NCI-H1105 treated with DMSO at 0.1 percent for 48 hours (cell line): ENCODE data around the gene CSPG4.
A peak's percentile ranks its signal among the peaks of the same experiment; 100 is the strongest.
"Not testable (repeated sequence)": the region's sequence is repeated elsewhere in the genome, so short reads cannot be mapped to it uniquely, and the experiment has no call there.

ENCODE experiments used
- DNase-seq: peaks from one replicate; lab custom pipeline; 2025; lab: John Stamatoyannopoulos, UW

The CSPG4 gene

DNA sequence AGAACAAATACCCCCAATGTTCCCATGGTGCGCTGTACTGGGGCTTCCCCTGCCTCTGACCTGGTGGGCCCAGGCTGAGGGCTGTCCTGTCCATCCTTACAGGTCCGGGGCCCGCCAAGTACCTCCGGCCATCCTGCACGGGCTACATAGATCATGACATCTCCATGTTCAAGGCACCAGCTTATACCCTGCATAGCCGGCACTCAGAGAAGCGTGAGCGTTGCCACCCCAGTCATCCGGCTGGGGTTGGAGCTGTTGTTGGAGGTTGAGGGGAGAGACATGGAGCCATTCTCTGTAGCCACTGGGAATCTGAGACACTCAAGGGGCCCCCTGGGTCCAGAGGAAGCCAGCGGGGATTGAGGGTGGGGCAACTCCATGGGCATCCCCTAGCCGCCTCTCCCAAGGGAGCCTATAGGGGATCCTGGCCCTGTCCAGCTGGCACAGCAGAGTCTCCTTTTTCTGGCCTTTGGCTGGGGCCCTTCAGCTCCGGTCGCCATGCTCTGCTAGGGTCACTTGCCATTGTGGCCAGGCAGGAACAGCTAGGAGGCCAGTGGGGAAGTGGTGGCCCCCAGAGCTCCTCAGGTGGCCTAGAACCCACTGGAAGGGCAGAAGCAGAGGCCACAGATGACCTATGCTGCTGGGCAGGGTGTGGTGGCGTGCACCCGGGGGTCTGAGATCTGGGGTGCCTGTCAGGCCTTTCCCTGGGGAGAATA, 12.5 kb upstream of the CSPG4 start:
- no peak for DNase-seq

DNA sequence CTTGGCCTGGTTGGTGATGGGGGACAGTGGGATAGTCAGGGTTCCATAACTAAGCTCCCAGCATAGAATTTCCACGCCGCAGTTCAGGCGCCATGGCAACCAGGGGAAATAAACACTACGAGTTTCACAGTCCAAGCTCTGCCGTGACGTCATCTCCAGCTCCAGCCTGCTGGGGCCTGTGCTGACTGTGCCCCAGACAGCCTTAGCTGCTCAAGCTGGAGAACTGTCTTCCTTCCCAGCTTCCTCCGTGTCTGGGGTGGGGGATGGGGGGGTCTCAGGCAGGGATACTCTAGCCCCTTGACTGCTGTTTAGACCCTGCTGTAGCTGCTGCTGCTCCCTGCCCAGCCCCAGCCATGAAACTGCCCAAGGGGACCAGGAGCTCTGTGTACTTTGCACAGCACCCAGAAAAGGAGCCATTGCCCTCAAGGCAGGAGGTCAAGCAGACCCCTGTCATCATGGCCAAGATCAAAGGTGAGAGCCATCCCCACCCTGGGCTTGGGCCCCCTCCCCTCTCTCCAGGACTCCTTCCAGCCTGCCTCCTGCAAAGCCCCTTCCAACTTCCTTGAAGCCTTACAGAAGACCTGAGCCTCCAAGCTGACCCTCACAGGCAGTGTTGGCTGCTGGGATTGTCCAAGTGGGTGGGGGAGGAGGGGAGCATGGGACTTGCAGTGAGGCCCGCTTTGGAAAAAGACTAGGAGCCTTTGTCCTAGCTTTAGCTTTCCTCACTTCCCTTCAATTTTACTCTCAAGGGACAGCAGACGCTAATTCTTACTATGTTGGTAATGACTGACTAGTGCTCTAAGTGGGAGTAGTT, 11.4 kb upstream of the CSPG4 start:
- no peak for DNase-seq

DNA sequence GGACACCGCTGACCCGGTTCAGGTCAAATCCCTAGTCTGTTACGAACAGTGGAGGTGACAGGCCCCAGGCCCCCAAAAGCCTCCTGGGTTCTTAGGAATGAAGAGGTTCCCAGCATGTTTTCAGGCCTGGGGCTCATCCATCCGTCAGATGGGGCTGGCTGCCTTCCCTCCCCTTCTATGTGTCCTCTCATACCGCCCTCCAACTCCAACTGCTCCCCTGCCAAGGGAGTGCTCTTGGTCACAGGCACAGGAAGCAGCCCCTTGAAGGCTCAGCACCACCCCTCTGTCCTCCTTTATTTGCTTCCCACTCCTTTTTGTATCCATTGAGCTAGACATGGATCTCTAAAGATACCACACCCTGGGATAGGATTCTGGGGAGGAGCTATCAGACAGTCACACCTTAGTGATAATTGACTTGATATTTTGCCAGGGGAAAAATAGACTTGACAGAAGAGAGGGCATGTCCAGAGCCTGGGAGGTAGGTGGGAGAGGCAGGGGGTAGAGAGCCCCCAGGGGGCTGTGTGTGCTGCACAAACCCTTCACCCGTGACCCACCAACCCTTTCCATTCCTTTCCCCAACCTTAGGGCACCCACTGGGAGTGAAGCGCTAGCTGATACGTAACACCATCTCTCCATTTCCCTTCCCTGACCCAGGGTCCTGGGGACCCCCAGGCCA, 10.7 kb upstream of the CSPG4 start:
- no peak for DNase-seq

DNA sequence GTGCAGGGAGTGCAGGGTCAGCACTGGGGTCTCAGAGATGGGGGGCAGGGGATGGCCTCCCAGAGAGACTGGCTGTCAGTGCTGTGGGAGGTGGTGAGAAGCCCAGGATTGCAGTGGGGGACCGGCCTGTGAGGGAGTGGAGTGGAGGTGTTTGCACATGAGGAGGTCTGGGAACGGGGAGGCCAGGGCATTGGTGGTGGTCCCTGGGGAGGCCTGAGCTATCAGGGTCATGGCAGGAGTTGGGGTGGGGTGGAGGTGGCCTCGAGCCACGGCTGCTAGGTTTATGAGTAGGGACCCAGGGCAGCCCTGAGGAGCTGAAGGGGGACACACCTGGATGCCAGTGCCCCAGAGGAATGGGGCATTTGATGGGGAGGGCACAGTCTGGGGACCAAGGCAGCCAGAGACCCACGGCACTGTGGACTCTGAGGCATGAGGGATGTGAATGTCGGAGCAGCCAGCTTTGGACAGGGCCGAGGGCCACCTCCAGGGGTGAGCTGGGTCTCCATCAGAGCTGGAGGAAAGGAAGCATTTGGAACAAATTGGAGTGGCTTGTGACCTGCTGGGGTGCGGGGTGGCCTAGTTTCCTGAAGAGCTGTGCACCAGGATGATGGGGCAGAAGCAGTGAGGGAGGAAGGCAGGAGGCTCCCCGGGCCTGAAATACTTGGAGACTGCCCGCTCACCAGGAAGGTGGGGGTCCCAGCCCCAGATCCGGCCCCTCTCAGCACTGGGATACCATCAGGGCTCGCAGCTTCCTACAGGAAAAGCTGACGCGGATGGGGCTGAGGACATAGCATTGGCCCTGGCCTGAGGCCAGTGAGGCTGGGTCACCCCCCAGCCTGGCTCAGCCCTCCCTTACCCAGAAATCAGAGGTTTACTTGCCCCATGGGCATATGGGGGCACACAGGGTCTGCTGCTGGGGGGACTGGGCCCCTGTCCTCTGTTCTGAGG, 9.5 kb upstream of the CSPG4 start:
- no peak for DNase-seq

DNA sequence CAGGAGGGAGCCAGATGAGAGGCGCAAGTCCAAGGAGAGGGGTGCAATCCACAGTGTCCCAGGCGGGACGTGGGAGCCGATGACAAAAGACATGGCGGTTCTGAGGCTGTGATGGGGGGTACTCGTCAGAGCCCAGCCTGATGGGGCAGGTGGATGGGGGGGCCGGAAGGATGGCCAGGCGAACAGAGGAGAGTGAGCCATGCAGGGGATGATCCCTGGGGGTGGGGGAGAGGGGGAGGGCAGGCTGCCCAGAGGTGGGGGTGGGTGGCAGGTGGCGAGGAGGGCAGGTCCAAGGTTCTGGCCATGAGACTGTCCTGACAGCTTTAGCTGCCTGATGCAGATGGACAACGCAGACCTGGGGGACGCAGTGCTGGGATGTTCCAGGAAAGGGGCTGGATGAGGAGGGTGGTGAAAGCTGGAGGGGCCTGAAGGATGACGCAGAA, 8.9 kb upstream of the CSPG4 start:
- no peak for DNase-seq

DNA sequence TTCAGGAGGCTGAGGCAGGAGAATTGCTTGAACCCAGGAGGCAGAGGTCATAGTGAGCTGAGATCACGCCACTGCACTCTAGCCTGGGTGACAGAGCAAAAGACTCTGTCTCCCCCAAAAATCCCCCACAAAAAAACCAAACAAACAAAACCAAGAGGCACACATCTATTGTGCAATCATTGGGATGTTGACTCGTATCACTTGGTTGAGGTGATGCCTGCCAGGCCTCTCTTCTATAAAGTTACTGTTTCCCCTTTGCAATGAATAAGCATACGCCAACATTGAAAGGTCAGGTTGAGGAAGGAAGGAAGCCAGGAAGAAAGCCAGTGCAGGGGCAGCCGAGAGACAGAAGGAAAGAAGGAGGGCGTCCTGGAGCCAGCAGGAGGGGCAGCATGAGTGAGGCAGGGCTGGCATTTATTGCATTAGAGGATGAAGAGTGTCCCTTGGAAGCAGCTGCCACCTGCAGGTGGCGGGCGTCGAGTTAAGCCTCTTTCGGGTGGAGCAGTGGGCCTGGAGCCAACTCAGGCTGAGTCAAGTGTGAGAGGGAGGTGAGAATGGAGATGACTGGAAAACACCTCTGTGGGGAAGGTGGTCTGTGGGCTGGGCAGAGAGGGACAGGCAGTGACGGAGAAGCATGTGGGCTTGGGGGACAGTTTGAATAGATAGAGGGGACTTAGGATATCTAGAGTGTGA, 8.3 kb upstream of the CSPG4 start:
- peak; percentile 59 for DNase-seq

DNA sequence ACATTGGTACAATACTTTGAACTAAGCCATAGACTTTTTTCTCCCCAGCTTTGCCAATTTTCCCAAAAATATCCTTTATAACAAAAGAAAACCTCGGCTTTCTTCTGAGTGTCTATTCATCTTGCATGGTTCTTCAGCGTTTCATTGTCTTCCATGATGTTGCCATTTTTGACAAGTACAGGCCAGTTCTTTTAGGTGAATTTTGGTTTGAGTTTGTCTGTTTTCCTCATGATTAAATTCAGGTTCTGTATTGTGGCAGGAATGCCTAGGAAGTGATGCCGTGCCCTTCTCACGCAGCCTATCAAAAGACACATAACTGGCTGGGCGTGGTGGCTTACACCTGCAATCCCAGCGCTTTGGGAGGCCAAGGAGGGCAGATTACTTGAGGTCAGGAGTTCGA, 7.6 kb upstream of the CSPG4 start:
- no peak for DNase-seq

DNA sequence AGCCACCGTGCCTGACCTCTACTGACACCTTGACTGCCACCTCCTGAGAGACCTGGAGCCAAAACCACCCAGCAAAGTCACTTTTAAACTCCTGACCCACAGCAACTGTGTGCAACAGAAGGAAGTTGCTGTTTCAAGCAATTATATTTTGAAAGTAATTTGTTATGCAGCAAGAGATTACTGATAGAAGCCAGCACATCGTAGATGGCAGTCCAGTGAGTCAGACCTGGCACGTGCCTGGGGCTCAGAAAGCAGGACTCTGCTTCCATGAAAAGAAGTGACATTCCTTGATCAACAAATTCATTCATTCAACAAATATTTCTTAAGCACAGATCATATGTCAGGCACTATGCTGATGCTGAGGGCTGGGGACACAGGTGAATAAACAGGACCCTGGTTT, 5.7 kb upstream of the CSPG4 start:
- no peak for DNase-seq

DNA sequence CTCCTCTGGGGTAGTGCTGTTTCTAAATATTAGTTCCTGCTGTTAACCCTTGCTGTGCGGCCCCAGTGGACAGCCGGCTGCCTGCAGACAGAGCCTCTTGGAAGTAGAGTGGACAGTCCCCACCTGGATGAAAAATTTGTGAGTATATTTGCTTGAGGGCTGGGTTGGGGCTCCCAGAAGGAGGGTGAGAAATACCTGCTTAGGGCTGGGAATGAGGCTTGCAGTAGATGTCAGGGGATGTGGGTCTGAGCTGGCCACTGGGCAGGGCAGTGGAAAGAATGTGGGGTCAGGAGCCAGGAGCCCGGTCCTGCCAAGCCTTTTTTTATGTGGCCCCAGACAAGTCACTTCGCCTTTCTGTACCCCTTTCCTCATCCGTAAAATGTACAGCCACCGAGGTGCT, 4.4 kb upstream of the CSPG4 start:
- not testable (repeated sequence) for DNase-seq

DNA sequence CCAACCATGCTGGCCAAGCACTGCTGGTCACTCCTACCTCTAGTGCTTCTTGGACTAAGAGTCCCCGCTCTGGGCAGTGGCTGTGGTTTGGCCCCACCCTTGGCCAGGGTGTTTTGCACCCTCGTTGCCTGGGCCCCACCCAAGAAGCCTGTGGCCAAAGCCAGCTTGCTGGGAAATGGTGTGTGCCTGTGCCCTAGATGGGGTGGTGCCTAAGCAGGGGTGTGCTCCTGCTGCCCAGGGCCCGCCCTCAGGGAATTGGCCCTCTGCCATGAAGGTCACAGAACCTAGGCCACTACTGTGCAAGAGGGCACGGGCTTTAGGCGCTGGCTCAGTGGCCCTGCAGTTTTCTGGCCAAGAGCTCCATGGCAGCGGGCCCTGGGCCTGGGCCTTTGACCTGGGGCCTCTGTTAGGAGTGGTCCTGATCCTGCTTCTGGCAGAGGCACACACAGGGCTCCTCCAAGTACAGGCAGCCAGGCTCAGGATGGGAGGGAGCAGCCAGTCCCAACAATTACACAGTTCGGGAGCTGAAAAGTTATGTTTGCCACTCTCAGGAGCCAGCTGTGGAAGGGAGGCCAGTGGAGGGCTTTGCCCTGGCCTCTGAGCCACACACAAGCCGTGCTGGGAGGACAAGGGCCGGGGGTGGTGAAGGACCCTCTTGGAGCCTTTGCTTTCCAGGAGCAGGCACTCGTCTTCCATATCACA, 3.8 kb upstream of the CSPG4 start:
- DNase-seq: not testable (repeated sequence)

DNA sequence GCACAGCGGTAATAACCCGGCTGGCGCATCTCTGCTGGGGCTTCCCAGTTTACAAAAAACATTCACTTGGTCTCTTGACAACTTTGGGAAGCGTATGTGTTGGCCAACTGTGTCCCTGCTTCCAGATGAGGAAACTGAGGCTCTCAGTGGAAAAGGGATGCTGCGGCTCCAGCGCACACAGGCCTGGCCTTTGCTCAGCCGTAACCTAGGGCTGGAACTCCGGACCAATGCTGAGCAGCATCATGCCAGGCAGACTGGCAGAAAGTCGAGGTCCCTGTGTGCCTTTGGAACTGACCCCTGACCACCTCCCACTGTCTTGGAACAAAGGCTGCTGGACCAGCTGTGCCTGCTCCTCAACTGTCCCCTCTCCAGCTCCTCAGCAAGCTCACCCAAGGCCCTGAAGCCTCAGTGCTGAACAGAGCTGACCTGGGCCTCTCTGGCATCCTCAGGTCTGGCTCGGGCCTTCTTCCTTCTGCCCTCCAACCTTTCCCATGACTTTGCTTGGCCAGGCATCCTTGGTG, 2.7 kb upstream of the CSPG4 start:
- not testable (repeated sequence) for DNase-seq

DNA sequence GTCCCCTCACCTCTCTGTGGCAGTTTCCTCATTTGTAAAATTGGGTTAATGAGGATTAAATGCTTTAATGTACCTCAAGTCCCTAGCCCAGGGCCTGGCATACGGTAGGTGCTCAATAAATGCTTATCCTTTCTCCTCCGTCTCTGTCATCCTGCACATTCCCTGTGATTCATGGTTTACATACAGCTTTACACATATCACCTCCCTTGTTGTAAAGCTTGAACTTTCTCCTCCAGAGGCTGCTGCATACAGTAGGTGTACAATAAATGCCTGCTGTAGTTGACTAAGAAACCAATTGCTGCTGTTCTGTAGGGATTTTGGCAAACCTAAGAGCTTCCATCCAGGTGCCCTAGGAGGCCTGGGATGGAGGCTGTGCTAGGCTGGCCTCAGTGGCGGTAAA, 1.5 kb upstream of the CSPG4 start:
- DNase-seq: no peak

DNA sequence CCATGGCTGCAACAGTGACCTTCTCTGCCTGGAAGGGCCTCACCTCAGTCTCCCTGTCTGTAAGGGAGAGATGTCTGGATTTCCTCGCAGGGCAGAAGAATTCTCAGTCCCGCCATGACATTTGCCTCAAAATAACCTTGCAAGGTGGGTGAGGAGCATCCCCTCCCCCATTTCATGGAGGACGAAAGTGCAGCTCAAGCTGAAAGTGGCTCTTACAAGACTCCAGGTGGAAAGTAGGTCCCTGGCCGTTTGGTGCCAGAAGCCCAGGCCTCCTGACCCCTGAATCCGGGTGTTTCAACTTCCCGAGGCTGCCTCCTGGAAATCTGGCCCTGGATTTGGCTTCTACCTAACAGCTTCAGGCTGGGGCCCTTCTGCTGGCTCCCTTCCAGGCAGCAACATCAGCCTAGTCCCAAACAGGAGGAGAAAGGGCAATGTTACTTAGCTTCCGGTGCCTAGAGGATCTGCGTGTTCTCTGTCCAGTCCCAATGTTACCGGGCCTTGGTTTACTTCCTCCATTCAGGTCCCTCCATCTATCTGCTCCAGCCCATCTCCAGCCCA, 769 bp upstream of the CSPG4 start:
- DNase-seq: peak; percentile 8

DNA sequence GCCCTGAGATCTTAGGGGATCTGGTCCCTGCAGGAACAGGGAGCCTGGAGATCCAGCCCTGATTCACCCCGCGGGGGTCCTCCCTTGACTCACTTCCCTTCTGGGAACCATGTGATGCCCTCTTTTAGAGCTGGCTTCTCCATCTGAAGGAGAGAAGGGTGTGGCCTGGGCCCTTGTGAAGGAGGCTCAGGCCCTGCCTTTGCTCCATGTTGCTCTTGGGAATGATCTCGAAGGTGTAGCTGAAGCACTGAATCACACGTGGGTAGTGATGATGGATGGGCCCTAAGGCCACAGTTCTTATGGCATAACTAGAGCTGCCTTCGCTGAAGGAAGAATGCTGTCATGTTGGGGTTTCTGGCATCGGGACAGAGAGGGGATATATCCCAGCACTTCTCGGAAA, 1.2 kb downstream of the CSPG4 start:
- not testable (repeated sequence) for DNase-seq

DNA sequence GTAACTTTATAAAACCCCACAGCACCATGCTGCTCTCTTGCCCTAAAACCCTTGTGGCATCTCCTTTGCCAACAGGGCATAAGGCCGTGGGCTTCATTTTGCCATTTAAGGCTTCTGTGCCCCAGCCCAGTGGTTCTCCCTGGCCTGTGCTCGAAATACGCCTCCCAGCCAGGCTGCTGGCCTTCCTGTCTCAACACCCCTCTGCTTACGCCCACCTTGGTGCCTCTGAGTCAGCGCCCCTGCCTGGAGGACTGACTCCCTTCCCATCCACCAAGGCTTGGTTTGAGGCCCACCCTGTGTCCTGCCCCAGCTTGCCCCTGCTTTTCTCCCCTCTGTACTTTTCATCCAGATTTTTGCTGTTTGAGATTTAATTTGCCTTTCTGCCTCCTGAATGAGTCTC, 1.8 kb downstream of the CSPG4 start:
- DNase-seq: not testable (repeated sequence)

DNA sequence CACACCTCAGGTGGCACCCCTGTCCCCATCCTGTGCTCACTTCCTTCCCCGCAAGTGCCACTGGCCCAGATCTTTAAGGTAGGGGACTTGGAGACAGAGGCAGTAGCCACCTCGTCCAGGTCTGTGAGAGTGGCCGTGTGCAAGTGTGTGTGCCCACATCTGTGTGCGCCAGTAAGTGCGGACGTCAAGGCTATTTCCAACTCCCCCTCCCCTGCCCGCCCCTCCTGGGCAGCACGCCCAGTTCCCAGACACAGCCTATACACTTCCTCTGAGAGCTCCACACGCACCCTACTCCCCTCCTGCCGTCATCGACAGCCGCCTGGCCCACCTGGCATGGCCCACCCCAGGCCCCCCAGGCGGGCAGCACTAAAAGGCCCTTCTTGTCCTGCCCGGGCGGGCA, 3.2 kb downstream of the CSPG4 start:
- not testable (repeated sequence) for DNase-seq

DNA sequence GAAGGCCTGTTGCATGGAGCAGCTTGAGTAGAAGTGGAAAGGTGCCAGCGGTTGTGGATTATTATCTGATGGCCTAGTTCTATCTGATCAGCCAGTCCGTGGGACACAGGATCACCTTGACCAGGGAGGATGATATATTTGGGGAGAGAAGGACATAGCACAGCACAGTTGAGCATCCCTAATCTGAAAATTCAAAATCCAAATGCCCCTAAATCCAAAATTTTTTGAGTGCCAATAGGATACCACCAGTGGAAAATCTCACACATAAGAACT, 6.0 kb downstream of the CSPG4 start:
- DNase-seq: no peak

DNA sequence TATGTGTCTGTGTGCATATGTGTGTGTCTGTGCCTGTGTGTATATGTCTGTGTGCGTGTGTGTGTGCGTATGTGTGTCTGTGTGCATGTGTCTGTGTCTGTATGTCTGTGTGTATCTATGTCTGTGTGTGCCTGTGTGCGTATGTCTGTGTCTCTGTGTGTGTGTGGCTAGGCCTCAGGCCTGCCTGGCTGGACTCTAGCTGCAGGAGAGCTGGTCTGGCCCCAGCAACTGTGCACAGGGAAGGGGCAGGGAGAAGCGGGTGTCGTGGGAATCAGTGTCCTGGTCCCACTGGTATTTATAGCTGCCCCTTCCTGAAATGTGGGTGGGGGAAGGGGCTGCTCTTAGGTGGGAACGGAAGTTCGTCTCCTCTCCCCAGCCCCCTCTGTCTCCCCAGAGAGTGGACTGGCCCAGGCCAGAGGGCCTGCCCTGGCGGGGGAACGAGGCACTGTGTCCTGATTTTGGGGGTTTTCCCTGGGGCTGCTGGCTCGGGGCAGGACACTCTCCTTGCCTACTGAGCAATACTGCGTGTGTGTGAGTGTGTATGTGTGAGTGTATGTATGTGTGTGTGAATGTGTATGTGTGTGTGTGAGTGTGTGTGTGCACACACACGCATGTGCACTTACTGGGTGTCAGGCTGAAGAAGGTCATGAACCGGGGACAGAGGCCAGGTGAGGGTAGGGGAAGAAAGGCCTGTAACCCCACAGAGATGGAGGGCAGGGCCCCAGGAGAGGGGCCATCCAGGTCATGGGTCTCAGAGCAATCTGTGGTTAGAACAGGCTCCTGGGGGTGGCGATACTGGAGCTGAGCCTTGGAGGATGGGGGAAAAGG, 6.6 kb downstream of the CSPG4 start:
- no peak for DNase-seq

DNA sequence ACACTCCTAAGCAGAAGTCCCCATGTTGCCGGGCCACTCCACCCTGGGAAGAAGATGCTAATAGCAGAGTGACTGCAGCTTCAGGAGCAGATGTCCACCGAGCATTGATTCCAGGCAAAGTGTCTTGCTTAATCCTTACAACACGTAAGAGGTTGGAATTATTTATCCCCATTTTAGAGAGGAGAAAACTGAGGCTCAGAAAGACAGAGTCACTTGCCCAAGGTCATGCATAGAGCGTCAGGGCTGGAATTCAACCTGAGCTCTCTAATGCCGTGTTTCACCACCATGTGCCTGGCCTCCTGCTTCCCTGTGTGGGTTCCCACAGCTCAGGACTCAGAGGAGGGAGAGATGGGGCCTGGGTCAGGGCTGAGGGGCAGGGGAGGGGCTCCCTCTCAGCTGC, 7.3 kb downstream of the CSPG4 start:
- not testable (repeated sequence) for DNase-seq
